ENCODE results near the gene ADORA1.

DNA sequence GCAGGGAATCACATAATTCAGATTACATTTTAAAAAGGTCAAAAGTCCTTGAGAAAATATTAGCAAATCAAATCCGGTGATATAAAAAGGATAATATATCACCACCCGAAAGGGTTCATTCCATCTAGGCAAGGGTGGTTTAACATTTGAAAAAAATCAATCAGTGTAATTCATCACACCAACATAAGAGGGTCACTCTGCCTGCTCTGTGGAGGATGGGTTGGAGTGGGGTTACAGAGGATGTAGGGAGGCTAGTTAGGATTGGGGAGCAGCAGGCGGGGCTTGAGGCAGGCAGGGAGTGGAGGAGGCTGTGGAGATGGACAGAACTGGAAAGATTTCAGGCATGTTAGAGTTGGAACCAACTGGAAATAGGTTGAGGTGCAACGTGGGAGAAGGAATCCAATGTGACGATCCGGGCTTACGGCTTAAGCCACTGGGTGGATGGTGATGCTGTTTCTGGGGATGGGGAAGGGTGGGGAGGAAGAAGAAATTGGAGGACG, 12.5 kb downstream of the ADORA1 start:
- TF ChIP-seq CTCF (IDR thresholded peaks at IDR 0.05; ENCODE audit: extremely low read depth in 1 of 2, insufficient read depth in 1 of 2, low read depth in 1 of 2, low read length in 2 of 2): no peak
- TF ChIP-seq EZH2 (IDR thresholded peaks at IDR 0.05; ENCODE audit: borderline replicate concordance, low read depth, low read length, severe bottlenecking): no peak
- no peak for TF ChIP-seq FOS (IDR thresholded peaks at IDR 0.05; ENCODE audit: borderline replicate concordance, insufficient read depth, low read length)
- TF ChIP-seq POLR2AphosphoS5 (IDR thresholded peaks at IDR 0.05; ENCODE audit: insufficient read depth, low read depth, low read length): no peak
